ENCODE data around the gene PRCC.

Gene PRCC

DNA sequence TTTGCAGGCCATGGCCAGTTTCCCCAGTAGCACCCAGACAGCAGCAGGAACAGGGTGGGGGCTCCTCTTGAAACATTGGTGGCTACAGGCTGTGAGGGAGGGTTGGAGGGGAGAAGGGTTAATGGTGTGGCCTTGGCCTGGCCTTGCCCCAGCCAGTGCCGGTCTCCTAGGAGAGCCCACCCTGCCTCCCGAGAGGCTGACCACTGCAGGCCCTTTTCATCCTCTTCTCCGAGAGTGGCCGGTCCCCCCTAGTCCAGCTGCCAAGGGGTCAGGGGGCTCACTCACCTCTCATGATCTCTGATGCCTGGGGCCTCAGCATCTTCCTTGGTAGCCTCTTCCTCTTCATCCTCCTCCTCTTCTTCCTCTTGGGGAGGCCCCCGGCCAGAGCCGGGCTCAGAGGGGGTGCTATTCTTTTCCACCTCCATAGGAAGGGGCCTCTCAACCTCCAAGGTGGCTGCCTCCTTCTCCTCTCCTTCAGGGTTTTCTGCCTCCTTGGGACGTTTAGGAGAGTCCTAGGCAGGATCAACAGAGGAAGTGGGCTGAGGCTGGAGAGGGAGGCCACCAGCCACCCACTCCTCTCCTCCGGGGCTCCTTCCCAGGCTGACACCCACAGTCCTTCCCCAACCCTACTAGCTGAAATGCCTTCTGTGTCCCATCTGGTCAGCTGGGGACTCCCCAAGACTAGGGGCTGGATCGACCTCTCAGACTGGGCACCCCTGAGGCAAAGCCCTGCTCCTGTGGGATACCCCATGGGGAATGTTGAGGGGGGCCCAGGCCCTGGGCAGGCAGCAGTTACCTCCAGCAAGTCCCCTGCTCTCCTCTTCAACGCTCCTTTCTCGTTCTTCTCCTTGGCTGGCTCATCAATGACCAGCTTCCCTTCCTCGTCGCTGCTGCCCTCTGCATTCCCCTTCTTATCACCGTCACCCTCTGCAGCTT lies 23.7 kb upstream of the PRCC start:
- no peak for DNase-seq (ENCODE audit: low read depth in 4 of 4, low spot score in 1 of 4)

DNA sequence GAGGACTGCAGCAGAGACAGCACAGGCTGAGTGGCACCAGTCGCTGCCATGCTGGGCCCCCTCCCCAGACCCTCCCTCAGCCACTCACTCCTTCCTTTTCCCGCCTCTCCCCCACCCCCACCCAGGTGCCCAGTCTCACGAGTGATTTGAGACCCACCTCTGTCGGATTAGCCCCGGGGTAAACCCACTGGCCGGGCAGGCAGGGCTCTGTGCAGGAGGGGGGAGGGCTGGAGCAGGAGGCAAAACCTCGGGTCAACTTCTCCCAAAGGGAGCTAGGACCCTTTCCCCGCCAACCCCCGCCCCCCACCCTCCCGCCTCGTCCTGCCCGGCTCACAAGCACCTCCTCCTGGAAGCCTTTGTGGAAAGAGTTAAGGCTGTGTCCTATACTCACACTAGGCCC lies 23.0 kb upstream of the PRCC start:
- no peak for DNase-seq (ENCODE audit: low read depth in 4 of 4, low spot score in 1 of 4)

DNA sequence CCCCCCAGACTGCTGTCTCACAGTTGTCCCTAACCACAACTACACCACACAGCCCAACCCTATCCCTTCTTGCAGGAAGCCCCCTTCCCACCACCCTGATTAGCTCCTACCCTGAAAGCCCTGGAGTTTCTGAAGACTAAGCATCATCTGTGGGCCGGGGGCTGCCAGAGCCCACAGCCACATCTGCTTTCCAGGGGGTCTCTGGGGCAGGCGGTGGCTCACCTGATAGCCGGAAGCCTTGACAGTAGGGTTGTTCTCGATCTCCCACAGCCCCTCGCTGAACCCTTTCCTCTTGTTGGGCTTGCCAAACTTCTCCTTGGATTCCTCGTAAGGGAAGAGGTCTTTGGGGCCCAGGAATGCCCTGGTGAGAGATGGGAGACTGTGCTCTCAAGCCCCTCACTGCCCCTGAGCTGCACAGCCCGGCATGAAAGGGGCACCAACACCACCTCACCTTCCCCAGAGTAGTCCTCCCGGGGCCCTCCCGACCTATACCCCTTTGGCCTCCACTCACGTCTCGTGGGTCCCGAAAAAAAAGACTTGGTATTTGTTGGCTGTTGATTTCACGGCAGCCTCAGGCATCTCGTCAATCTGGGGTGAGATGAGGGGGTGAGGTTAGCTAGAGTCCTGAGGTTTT lies 22.4 kb upstream of the PRCC start:
- DNase-seq (ENCODE audit: low read depth in 4 of 4, low spot score in 1 of 4), result no peak

DNA sequence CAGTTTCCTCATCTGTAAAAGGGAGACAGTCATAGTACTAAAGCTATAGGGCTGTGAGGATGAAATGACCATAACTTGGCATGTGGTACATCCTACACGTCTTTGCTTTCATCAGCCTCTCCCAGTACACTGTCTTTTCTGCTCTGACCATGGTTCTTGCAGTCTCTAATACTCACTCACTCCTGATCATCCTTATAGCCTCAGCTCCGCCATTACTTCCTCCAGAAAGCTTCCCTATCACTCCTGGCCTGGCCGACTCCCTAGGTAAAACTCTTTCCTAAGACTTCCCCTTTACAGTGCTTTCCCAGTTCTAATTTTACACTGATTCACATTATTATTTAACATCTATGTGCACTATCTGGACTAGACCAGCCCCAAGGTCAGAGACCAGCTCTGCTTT lies 21.5 kb upstream of the PRCC start:
- DNase-seq (ENCODE audit: low read depth in 4 of 4, low spot score in 1 of 4), result no peak

DNA sequence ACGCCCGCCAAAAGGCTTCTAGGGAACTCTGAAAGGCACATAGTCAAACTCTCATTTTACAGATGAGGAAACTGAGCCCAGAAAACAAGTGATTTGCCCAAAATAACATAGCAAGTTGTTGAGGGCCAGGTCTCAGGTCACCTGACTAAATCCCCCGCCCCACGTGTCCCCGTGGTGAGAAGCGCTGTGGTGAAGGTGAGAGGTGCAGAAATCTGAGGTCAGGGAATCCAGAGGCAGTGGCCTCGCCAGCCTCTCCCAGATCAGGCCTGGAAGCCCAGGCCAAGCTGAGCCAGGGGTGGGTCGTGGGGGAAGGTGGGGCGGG lies 21.0 kb upstream of the PRCC start:
- no peak for DNase-seq (ENCODE audit: low read depth in 4 of 4, low spot score in 1 of 4)

DNA sequence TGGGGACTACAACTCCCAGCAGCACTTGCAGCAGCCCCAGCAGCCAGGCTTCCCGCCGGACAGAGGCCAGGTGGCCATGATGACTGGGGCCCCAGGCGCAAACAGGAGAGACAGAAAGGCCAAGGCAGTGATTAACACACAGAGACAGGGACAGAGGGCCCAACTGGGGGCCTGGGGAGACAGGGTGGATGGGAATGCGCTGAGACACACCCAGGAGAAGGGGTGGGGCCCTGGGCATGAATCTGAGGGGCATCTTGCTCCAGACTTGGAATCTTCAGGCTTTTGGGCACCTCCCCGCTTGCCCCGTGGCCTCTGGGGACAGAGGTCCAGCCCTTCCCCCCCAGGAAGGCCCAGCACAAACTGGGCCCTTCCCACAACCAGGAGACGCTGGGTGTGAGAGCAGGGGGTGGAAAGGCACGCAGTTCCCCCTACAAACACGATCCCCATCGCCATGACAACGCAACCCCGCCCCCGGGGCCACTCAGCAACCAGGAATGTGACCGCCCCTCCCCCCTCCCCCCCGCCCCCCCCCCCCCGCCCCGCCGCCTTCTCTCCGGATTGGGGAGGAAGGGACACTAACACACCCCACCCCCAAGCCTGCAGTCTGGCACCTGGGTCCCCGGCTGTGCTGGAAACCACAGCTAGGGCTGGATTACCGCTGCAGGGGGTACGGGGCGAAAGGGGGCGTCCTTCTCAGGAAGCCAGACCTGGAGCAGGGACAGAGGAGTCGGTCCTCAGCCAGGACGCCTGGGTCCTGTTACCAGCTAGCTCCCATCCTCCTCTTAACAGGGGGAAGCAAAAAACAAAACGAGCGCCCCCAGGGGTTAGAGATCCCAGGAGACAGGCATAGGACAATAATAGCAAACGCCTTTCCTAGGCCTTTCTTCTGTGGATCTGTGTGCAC lies 20.4 kb upstream of the PRCC start:
- no peak for DNase-seq (ENCODE audit: low read depth in 4 of 4, low spot score in 1 of 4)

DNA sequence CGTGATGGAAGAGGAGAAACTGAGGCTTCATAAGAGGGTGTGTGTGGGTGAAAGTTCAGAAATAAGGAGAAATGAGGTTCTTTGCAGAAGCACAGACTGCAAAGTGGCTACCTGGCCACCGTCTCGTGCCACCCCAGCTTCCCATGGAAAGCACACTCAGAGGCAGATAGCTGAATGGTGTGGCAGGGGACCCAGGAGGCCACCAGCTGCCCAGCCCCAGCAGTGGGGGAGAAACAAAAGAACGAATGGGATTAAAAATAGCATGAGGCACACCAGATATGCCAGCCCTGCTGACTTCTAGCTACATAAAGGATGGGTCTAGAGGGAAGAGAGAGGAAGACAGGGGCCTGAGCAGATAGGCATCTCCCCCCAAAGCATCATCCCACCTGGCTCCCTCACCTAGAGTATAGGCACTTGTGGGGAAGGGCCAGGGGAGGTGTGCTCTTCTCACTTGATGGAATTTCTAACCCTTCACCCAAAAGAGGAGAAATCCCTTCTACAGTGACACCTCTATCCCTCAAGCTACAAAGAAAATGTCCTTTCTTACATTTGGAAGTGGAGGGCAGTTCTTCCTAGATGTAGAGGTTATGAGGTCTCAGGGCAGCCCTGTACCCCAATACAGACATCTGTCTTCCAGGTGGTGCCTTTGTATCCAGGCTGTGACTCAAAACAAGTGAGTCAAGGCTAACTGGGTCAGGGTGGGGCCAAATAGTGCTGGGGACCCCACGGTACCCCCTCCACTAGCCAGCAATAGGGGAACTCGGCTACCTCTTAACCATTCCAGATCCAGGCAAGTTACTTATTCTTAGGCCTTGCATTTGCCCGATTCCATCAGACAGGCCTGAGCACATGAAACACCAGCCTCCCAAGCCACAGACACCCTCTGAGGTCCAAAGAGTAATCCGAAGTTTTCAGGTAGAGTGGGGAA lies 19.3 kb upstream of the PRCC start:
- no peak for DNase-seq (ENCODE audit: low read depth in 4 of 4, low spot score in 1 of 4)

DNA sequence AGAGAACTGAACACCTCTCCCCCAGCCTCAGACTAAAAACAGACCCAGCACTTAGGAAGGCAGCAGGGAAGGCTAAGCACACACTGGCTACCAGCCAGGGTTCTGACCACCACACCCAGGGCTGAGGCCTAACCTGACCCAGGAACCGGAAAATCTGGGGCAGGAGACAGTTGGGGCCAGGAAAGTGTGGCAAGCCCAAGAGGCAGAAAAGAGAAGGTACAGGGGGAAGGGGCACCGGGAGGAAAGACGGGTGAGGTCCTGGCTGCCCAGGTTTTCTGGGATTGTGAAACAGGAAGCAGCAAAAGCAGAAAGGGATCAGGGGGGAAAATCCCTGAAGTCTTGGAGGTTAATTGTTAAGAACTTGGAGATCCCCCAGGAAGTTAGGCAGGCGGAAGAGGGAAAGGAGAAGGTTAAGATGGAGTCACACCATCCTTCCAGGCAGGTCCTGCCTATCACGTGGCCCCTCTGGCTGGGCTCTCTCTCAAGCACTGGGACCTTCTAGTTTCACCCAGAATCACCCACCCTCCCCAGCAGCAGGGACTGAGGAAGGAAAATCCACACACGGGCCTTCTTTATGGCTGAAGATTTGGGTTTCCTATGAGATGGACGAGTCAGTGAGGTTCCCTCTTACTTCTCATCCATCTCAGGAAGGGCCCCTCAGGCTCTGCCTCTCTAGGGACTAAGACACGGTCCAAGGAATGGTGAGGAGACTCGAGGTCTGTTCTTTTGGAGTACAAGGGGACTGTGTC lies 18.5 kb upstream of the PRCC start:
- DNase-seq (ENCODE audit: low read depth in 4 of 4, low spot score in 1 of 4), result no peak

DNA sequence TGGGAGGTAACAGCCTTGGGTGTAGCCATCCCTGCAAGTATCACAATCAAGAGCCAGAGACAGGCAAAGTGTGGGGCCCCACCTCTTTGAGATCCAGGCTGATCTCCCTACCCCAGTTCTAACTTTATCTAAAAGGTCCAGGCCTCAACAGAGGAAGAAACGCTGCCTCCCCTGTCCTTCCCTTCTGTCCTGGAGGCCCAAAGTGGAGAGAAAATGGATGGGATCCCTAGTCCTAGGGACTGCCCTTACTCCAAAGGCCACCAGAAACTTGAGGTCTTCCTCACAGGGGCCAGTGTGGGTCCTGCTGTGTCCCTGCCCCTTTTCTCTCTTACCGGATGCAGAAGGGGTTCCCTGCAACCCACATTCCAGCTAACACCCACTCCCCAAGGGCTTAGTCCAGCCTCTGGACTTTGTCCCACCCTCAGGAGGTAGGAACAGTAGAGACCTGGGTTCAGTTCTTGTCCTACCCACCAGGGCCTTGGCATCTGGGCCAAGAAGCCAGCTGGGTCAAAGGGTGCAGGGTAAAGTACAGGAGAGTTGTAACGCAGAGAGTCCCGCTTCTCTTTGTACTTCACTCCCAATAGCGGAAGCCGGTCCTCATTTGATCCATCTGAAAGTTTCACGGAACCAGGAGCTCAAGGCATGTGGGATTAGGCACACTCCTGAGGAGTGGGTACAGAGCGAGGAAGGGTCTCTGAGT lies 17.8 kb upstream of the PRCC start:
- no peak for DNase-seq (ENCODE audit: low read depth in 4 of 4, low spot score in 1 of 4)

DNA sequence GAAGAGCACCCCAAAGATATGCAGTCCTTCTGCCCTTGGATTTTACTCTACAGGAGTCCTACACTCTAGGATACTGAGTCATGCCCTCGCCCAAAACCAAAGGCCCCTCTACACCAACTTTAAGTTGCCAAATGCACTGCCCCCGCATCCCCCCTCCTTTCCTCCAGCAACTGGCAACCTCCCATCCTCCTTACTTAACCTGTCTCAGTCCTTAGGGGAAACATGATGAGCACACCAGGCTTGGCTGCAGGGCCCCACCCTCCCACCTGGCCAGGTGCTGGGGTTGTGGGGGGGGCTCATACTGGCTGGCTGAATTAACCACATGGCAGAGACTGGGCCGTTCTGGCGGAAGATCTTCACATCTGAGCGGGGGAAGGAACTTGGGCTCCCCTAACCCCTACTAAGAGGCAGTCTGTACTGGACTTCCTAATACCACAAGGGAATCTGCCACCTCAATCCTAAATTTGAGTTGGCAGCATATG lies 17.1 kb upstream of the PRCC start:
- DNase-seq (ENCODE audit: low read depth in 4 of 4, low spot score in 1 of 4), result no peak

DNA sequence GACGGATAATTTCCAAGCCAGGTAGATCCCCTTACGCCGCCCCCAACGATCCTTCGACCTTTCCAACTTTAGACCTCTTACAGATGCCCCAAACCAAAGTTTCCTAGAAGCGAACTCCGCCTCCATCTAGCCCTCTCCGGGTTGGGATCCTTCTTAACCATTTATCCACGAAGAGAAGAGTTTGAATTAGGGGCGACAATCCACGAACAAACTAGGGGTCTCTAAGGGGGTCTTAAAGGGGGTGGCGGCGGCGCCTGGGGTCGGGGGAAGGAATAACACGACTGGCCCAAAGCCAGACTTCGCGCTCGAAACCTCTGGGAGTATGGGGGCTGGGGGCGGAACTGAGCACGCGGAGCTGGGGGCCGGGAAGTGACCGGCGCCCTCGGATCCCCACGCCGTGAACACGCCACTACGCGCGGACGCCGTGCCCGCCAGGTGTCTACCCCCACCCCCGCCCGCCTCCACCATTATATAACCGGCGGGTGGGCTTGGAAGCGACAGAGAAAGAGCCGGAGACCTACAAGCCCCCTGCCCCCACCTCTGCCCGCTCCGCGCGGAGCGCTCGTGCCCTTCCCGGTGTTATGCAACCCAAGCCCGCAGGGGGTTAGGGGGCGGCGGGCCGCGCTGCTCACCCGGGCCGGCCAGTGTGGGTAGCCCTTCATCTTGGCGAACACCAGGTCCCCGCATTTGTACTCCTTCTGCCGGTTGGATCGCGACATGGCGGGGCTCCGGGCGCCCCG lies 16.5 kb upstream of the PRCC start:
- no peak for DNase-seq (ENCODE audit: low read depth in 4 of 4, low spot score in 1 of 4)

DNA sequence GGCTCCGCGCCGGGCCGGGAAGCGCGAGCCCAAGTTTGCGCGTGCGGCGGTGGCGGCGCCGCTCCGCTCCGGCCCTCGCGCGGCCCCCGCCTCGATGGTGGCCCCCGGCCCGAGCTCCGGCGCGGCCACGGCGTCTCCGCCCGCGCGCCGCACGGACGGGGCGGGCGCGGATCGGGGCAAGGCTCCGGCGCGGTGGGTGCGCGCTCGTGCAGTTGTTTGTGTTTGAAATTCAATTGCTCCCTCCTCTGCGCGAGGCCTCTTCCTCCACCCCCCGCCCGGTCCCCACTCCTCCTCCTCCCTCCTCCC lies 15.9 kb upstream of the PRCC start, which contains the start of gene HDGF:
TSS of gene HDGF (minus strand) at position 225 of the 306 bp plus-strand sequence. CDS start 246 bp downstream, outside the sequence.
- DNase-seq (ENCODE audit: low read depth in 4 of 4, low spot score in 1 of 4), result no peak

DNA sequence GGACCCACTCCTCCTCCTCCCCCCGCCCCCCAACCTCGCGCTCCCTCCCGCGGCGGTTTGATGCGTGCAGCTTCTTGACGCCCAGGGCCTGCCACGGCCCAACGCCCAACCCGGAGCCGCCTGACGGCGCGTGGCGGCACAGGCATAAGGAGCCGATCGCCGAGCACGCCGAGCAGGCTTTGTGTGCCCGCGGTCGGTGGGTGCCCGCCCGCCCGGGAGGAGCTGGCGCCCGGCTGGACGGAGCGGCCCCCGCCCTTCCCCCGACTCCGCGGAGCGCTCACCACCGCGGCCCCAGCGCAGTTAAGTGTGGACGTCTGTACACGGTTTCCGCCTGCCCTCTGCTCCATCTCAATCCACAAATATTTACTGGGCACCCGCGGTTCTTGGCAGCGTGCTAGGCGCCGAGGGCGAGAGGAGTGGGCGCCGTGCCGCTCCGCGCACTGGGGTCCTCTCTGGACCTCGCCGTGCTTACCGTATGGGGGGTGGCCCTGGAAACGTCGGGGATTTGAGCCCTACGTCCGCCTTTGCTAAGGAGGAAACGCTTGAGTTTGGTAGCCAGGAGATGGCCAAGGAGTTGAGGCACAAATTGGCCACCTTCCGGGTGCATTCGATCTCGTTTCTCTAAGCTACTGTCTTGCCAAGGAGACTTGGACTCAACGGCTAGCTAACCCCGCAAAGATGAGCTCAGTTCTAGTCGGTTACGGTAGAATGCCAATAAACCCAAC lies 15.4 kb upstream of the PRCC start:
- peak; percentile 91 to 98 (median 94) for DNase-seq (ENCODE audit: low read depth in 4 of 4, low spot score in 1 of 4)

DNA sequence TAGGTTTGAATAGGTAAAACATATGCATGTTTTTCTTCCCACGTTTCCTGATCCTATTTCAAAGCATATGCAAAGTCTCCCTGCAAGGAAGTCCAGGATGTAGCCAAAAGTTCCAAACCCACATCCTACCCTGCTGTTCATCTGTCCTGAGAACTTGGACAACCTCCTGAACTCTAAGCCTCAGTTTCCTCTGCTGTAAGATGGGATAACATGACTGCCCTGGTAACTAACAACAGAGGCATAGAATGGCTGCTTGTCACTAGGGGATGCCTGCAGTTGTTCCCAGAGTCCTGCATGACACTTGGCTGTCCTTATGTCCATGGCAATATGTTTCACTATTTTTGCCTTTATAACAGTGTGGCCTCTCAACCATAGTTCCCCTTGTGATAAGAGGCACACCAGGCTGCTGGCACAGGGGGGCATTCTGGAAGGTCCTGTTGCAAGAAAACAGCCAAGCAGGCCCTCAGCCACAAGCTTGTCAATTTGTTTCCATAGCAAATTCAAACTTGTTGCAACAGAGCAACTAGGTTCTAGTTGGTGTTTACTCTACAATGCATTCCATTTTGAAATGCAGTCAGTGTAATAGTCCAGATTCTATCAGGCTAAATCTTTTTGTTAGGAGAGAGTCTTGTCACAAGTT lies 14.4 kb upstream of the PRCC start:
- DNase-seq (ENCODE audit: low read depth in 4 of 4, low spot score in 1 of 4), result no peak

DNA sequence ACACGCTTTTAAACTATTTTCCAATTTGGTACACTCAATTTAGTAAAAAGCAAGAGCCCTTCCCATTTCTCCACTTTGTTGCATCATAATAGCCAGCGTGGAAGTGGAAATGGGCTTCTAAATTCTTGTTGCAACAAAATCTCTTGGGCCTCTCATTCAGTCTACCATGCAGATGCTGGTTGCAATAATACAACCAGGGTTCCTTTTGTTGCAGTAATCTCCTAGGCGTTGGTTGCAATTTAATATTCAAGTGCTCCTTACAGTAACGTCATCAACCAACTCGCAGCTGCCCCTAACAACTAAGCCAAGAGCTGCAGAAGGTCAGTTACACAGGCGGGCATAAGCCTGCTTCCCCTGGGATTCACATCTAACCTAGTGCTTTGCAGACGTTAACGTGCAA lies 13.1 kb upstream of the PRCC start:
- DNase-seq (ENCODE audit: low read depth in 4 of 4, low spot score in 1 of 4), result no peak

DNA sequence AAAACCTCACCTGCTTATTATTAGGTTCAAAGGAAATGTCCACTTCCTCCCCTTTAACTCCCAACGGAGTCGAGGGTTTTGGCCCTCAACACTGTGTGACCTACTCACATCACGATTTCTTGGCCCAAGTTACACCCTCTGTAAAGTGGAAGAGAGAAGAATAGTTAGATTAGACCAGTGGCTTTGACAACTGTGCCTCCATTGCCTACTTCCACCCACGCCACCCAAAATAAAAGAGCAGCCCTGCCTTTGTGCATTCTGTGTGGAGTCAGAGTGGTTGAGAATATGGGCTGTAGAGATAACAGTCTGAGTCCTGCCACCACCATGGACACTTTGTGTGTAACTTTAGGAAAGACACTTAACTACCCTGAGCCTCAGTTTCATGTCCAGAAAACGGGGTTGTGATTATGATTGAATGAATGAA lies 11.8 kb upstream of the PRCC start:
- no peak for DNase-seq (ENCODE audit: low read depth in 4 of 4, low spot score in 1 of 4)

DNA sequence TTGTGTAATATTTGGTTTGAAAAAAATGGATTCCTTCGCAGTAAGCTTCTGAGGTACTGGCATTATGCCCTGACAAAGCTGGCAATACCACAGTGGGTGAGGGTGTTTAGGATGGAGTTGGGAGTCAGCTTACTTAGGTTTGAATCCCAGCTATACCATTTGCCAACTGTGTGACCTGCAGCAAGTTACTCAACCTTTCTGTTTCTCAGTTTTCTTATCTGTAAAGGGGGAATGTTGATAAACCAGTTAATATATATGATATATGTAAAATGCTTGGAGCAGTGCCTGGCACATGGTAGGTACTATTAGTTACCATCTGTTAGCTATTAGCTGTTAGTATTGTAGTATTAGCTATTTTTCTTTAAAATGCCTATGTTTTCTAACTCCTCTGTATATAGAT lies 11.0 kb upstream of the PRCC start:
- DNase-seq (ENCODE audit: low read depth in 4 of 4, low spot score in 1 of 4), result no peak
